Neural crest cell (in vitro differentiated cells): ENCODE measurements around the gene PAK4. TPM values are rescaled to one million over a fixed set of nuclear protein-coding genes. Genes with fewer than 3 reads are reported as not detected.

Experiments
- DNase-seq: peaks from one replicate; pipeline ENCODE4 v3.0.0; 2021; ENCODE audit warnings: low read depth, mixed read lengths, low spot score
- H3K27ac Mint-ChIP-seq: one replicate; pipeline ENCODE4 v1.8.0; 2021; ENCODE audit warnings: mild to moderate bottlenecking, mixed read lengths; ENCODE audit not compliant: unreplicated experiment
- H3K27me3 Mint-ChIP-seq: 2 replicates; pipeline ENCODE4 v1.8.0; 2021; ENCODE audit warnings: low read depth, mild to moderate bottlenecking, mixed read lengths
- H3K36me3 Mint-ChIP-seq: 2 replicates; pipeline ENCODE4 v1.8.0; 2021; ENCODE audit warnings: low read depth, mild to moderate bottlenecking, mixed read lengths
- H3K4me1 Mint-ChIP-seq: 2 replicates; pipeline ENCODE4 v1.8.0; 2021; ENCODE audit warnings: mixed read lengths
- H3K4me3 Mint-ChIP-seq: one replicate; pipeline ENCODE4 v1.8.0; 2021; ENCODE audit warnings: mild to moderate bottlenecking, mixed read lengths
- H3K9me3 Mint-ChIP-seq: 2 replicates; pipeline ENCODE4 v1.8.0; 2021; ENCODE audit warnings: mixed read lengths
- CTCF ChIP-seq: fragments of 200-600 bp; sonication (generic); conservative IDR thresholded peaks from 2 replicates; pipeline ENCODE4 v1.5.0; 2021; ENCODE audit warnings: antibody characterized with exemption, mild to moderate bottlenecking
- total RNA-seq: library from RNA; stranded (reverse); gene quantifications from 2 replicates; pipeline ENCODE4 v1.2.1, GENCODE V29; 2021

The PAK4 gene
- total RNA-seq, 1 donor from 2014 or later: 54.4 TPM

- H3K27ac Mint-ChIP-seq: no peak overlapping the region
- no peak for TF ChIP-seq CTCF
- peak overlapping the region; percentile 71 for H3K4me3 Mint-ChIP-seq
- DNase-seq: no peak
- peaks cover 64% of the 10 kb centered on the region for H3K4me1 Mint-ChIP-seq
- H3K36me3 Mint-ChIP-seq: no peaks in the 10 kb centered on the region
- H3K9me3 Mint-ChIP-seq: no peaks in the 10 kb centered on the region
- no peaks in the 10 kb centered on the region for H3K27me3 Mint-ChIP-seq
Measured at GRCh38 chr19:39128516-39129079, 3.0 kb downstream of the PAK4 start.

GRCh38 chr19:39129116-39129515 lies 3.5 kb downstream of the PAK4 start:
- H3K4me3 Mint-ChIP-seq: peak overlapping the region; percentile 71
- H3K4me1 Mint-ChIP-seq: peaks cover 65% of the 10 kb centered on the region
- H3K9me3 Mint-ChIP-seq: no peaks in the 10 kb centered on the region
- DNase-seq: no peak
- no peaks in the 10 kb centered on the region for H3K36me3 Mint-ChIP-seq
- no peaks in the 10 kb centered on the region for H3K27me3 Mint-ChIP-seq
- H3K27ac Mint-ChIP-seq: no peak overlapping the region
- TF ChIP-seq CTCF: no peak

GRCh38 chr19:39130337-39131254 lies 5.0 kb downstream of the PAK4 start:
- Mint-ChIP-seq H3K4me3 (no peak overlapping the region), H3K36me3 (no peaks in the 10 kb centered on the region), H3K27me3 (no peaks in the 10 kb centered on the region), H3K4me1 (peaks cover 61% of the 10 kb centered on the region), H3K9me3 (no peaks in the 10 kb centered on the region), H3K27ac (peak overlapping the region; percentile 35)
- no peak for DNase-seq
- TF ChIP-seq CTCF: no peak

- no peak for DNase-seq
- Mint-ChIP-seq H3K4me3 (no peak overlapping the region), H3K9me3 (no peaks in the 10 kb centered on the region), H3K27ac (no peak overlapping the region), H3K36me3 (no peaks in the 10 kb centered on the region), H3K27me3 (no peaks in the 10 kb centered on the region), H3K4me1 (peaks cover 55% of the 10 kb centered on the region)
- no peak for TF ChIP-seq CTCF
Measured at GRCh38 chr19:39131255-39131755, 5.7 kb downstream of the PAK4 start.

GRCh38 chr19:39132344-39132969 lies 6.9 kb downstream of the PAK4 start:
- H3K4me3 Mint-ChIP-seq: peak overlapping the region; percentile 8
- no peak overlapping the region for H3K27ac Mint-ChIP-seq
- H3K4me1 Mint-ChIP-seq: peaks cover 49% of the 10 kb centered on the region
- no peak for DNase-seq
- TF ChIP-seq CTCF: no peak
- no peaks in the 10 kb centered on the region for H3K36me3 Mint-ChIP-seq
- H3K27me3 Mint-ChIP-seq: no peaks in the 10 kb centered on the region
- H3K9me3 Mint-ChIP-seq: no peaks in the 10 kb centered on the region
